Gastroesophageal sphincter (tissue), 3 donors: Measurements from ENCODE around the gene TDRD6.

ENCODE experiments used
- POLR2A ChIP-seq, 2 donors: fragments of 450-650 bp; IDR thresholded peaks; one replicate each; pipeline ENCODE4 v1.6.1; 2017; ENCODE audit warnings: antibody characterized with exemption in 2 of 2, mild to moderate bottlenecking in 2 of 2, moderate library complexity in 1 of 2
- POLR2AphosphoS5 ChIP-seq: sonication (generic); formaldehyde crosslinking; IDR thresholded peaks from one replicate; pipeline ENCODE4 v1.6.1; 2017; ENCODE audit warnings: antibody characterized with exemption
- TF ChIP-seq, protein P1 (sequence below), 4 experiments: fragments of 200-600 bp in 2 of 4; fragments of 450-650 bp in 2 of 4; sonication (generic) in 1 of 4; IDR thresholded peaks; one replicate each; pipeline ENCODE4 v1.5.1; 2017 to 2019; ENCODE audit warnings: antibody characterized with exemption in 4 of 4, mild to moderate bottlenecking in 2 of 4, moderate library complexity in 2 of 4

DNA sequence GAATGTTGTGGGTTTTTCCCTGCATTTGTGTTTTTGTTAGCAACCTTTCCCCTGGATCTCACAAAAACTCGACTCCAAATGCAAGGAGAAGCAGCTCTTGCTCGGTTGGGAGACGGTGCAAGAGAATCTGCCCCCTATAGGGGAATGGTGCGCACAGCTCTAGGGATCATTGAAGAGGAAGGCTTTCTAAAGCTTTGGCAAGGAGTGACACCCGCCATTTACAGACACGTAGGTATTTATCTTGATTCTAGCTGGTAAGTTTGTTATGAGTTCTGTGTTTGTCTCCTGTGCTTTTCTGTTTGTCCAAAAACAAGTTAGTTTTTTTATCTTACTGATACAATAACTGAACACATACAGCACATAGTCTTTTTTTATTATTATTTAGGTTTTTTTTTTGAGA is 31.9 kb upstream of the TDRD6 start:
- TF ChIP-seq, protein P1, sequence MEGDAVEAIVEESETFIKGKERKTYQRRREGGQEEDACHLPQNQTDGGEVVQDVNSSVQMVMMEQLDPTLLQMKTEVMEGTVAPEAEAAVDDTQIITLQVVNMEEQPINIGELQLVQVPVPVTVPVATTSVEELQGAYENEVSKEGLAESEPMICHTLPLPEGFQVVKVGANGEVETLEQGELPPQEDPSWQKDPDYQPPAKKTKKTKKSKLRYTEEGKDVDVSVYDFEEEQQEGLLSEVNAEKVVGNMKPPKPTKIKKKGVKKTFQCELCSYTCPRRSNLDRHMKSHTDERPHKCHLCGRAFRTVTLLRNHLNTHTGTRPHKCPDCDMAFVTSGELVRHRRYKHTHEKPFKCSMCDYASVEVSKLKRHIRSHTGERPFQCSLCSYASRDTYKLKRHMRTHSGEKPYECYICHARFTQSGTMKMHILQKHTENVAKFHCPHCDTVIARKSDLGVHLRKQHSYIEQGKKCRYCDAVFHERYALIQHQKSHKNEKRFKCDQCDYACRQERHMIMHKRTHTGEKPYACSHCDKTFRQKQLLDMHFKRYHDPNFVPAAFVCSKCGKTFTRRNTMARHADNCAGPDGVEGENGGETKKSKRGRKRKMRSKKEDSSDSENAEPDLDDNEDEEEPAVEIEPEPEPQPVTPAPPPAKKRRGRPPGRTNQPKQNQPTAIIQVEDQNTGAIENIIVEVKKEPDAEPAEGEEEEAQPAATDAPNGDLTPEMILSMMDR (IDR thresholded peaks at IDR 0.05), result no peak
- TF ChIP-seq POLR2AphosphoS5, result no peak
- no peak for TF ChIP-seq POLR2A (IDR thresholded peaks at IDR 0.05)
